Measurements from ENCODE around the gene KCNF1. TPM values are rescaled to one million over a fixed set of nuclear protein-coding genes. Genes with fewer than 3 reads are reported as not detected.

Gene KCNF1
- polyA plus RNA-seq, 3 donors, result not detected

GRCh38 chr2:10885094-10885860 lies 26.5 kb upstream of the KCNF1 start:
- Mint-ChIP-seq H3K4me1 (peaks cover 19% of the 10 kb centered on the region), H3K4me3 (no peak overlapping the region), H3K27me3 (ENCODE audit: low read depth in 3 of 3) (peaks cover 3 to 23% (median 11%) of the 10 kb centered on the region in 3 donors), H3K9me3 (peaks cover 0 to 4% (median 0%) of the 10 kb centered on the region in 7 donors), H3K36me3 (peaks cover 0 to 3% of the 10 kb centered on the region in 2 donors), H3K27ac (no peak overlapping the region)
- no peaks in the 10 kb centered on the region for H3K27me3 ChIP-seq (ENCODE audit: control insufficient read depth in 2 of 2, insufficient read depth in 2 of 2, low read length in 2 of 2)
- TF ChIP-seq, protein P1, sequence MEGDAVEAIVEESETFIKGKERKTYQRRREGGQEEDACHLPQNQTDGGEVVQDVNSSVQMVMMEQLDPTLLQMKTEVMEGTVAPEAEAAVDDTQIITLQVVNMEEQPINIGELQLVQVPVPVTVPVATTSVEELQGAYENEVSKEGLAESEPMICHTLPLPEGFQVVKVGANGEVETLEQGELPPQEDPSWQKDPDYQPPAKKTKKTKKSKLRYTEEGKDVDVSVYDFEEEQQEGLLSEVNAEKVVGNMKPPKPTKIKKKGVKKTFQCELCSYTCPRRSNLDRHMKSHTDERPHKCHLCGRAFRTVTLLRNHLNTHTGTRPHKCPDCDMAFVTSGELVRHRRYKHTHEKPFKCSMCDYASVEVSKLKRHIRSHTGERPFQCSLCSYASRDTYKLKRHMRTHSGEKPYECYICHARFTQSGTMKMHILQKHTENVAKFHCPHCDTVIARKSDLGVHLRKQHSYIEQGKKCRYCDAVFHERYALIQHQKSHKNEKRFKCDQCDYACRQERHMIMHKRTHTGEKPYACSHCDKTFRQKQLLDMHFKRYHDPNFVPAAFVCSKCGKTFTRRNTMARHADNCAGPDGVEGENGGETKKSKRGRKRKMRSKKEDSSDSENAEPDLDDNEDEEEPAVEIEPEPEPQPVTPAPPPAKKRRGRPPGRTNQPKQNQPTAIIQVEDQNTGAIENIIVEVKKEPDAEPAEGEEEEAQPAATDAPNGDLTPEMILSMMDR (IDR thresholded peaks at IDR 0.05), result no peak
- intact Hi-C loops (cut with micrococcal nuclease), result no loop called here
- no peaks in the 10 kb centered on the region for H3K79me2 ChIP-seq (ENCODE audit: insufficient read depth, low read length)
- no peak overlapping the region for H3K9ac ChIP-seq (ENCODE audit: insufficient read depth, low read length, poor library complexity, severe bottlenecking)
- DNase-seq, result no peak
- H3K4me1 ChIP-seq (ENCODE audit: control insufficient read depth in 1 of 2, insufficient read depth in 2 of 2, low read length in 2 of 2), result peaks cover 0 to 3% of the 10 kb centered on the region in 2 donors
- 93% methylated on average over 2 of the region's 6 CpGs for WGBS (ENCODE audit: insufficient coverage)
- H3K27ac ChIP-seq (ENCODE audit: low read depth in 1 of 2, low read length in 2 of 2), result no peak overlapping the region
- H3K4me2 ChIP-seq (replicated peaks; ENCODE audit: extremely low read depth, low read length, poor library complexity, severe bottlenecking), result no peak overlapping the region
- H2AFZ ChIP-seq (ENCODE audit: insufficient read depth, low read depth, low read length, poor library complexity, severe bottlenecking), result no peak overlapping the region
- H3K36me3 ChIP-seq (replicated peaks in 1 of 2; ENCODE audit: control insufficient read depth in 1 of 2, insufficient read depth in 2 of 2, low read length in 2 of 2), result no peaks in the 10 kb centered on the region
- H4K20me1 ChIP-seq (ENCODE audit: insufficient read depth, low read length), result no peaks in the 10 kb centered on the region
- no peak overlapping the region for H3K4me3 ChIP-seq (replicated peaks in 1 of 3; ENCODE audit: low read depth in 2 of 3, low read length in 3 of 3)
- no peaks in the 10 kb centered on the region for H3K9me3 ChIP-seq (replicated peaks in 1 of 2; ENCODE audit: control insufficient read depth in 1 of 2, insufficient read depth in 1 of 2, low read length in 2 of 2)

DNA sequence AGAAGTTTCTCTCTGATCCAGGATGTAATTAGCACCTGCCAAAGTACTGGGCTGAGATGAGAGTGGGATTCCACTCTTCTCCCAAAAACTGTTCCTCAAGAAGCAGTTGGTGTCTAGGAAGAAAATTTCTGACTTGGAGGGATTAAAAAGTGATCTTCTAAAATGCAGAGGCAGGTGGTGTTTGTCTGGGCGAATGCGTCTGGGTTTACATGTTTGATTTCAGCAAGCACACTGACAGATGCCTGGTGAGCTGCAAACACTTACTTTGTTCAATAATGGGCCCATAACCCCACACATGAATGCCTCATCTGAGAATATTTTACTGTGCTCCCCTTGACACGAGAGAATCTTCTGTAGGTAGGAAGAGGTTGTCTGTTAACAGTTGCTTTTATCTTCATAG lies 24.3 kb upstream of the KCNF1 start:
- Histone ChIP-seq H4K20me1 (ENCODE audit: insufficient read depth, low read length) (no peaks in the 10 kb centered on the region), H3K4me3 (replicated peaks in 1 of 3; ENCODE audit: low read depth in 2 of 3, low read length in 3 of 3) (no peak overlapping the region), H3K4me1 (ENCODE audit: control insufficient read depth in 1 of 2, insufficient read depth in 2 of 2, low read length in 2 of 2) (no peaks in the 10 kb centered on the region), H3K9me3 (replicated peaks in 1 of 2; ENCODE audit: control insufficient read depth in 1 of 2, insufficient read depth in 1 of 2, low read length in 2 of 2) (no peaks in the 10 kb centered on the region), H3K9ac (ENCODE audit: insufficient read depth, low read length, poor library complexity, severe bottlenecking) (no peak overlapping the region), H3K27me3 (ENCODE audit: control insufficient read depth in 2 of 2, insufficient read depth in 2 of 2, low read length in 2 of 2) (no peaks in the 10 kb centered on the region), H3K4me2 (replicated peaks; ENCODE audit: extremely low read depth, low read length, poor library complexity, severe bottlenecking) (no peak overlapping the region), H3K36me3 (replicated peaks in 1 of 2; ENCODE audit: control insufficient read depth in 1 of 2, insufficient read depth in 2 of 2, low read length in 2 of 2) (no peaks in the 10 kb centered on the region), H3K27ac (ENCODE audit: low read depth in 1 of 2, low read length in 2 of 2) (no peak overlapping the region), H2AFZ (ENCODE audit: insufficient read depth, low read depth, low read length, poor library complexity, severe bottlenecking) (no peak overlapping the region), H3K79me2 (ENCODE audit: insufficient read depth, low read length) (no peaks in the 10 kb centered on the region)
- Mint-ChIP-seq H3K4me1 (peaks cover 6% of the 10 kb centered on the region), H3K4me3 (no peak overlapping the region), H3K9me3 (peaks cover 0 to 4% (median 0%) of the 10 kb centered on the region in 7 donors), H3K27ac (no peak overlapping the region), H3K36me3 (no peaks in the 10 kb centered on the region), H3K27me3 (ENCODE audit: low read depth in 3 of 3) (peaks cover 8 to 24% (median 15%) of the 10 kb centered on the region in 3 donors)
- no peak for DNase-seq
- intact Hi-C loops (cut with micrococcal nuclease), result no loop called here
- no CpG with 5 or more reads among the region's 3 CpGs for WGBS (ENCODE audit: insufficient coverage)
- TF ChIP-seq, protein P1 (IDR thresholded peaks at IDR 0.05), result no peak

All from CD14-positive monocyte (primary cell).